GM12878 (cell line): ENCODE measurements around the gene EPAS1. TPM values are rescaled to one million over a fixed set of nuclear protein-coding genes. Genes with fewer than 3 reads are reported as not detected.

Source experiments
- ATAC-seq: fragments of 200-7000 bp; cut with Tn5 transposase; 3 replicates; pipeline ENCODE4 v1.9.1; 2020; ENCODE audit warnings: mild to moderate bottlenecking, moderate library complexity
- BruUV-seq: library from RNA; stranded (reverse); fragments of 400-500 nt; replicated peaks from 2 replicates; lab custom pipeline; 2021; lab: Mats Ljungman, UMichigan
- CTCF ChIA-PET: fragments of 300-600 bp; sonication (Branson Sonifier 250); formaldehyde crosslinking; extraction: SDS; loops from one replicate; lab custom pipeline; 2021; ENCODE audit warnings: inconsistent platforms; lab: Yijun Ruan, JAX
- POLR2A ChIA-PET: fragments of 350-600 bp; formaldehyde crosslinking; extraction: SDS; loops from one replicate; lab custom pipeline; 2021; ENCODE audit warnings: inconsistent platforms; lab: Charles Lee
- RAD21 ChIA-PET: fragments of 300-600 bp; sonication (Branson Sonifier 250); formaldehyde crosslinking; loops from one replicate; lab custom pipeline; 2023; ENCODE audit warnings: antibody characterized with exemption; ENCODE audit not compliant: unreplicated experiment; lab: Charles Lee
- SMC1A ChIA-PET: fragments of 300-600 bp; sonication (Branson Sonifier 250); formaldehyde crosslinking; loops from one replicate; lab custom pipeline; 2023; ENCODE audit not compliant: unreplicated experiment, uncharacterized antibody; lab: Charles Lee
- DNase-seq: peaks from one replicate; pipeline ENCODE4 v3.0.0-alpha.2; 2011; ENCODE audit warnings: low read depth, low spot score
- FAIRE-seq: peaks from 3 replicates; lab custom pipeline; 2011; peaks lifted over from hg19 to GRCh38; lab: Jason Lieb, UNC
- H2AFZ ChIP-seq: 2 replicates; pipeline ENCODE4 v1.6.0; 2011; ENCODE audit warnings: low read depth, low read length, control low read depth; ENCODE audit not compliant: control insufficient read depth
- H3K27ac ChIP-seq: 2 replicates; pipeline ENCODE4 v1.5.1; 2011; ENCODE audit warnings: control low read depth; ENCODE audit not compliant: control insufficient read depth, insufficient read depth
- H3K27me3 ChIP-seq, 2 experiments: replicated peaks in 1 of 2; 2 replicates each; pipeline versions ENCODE4 v1.6.0 to v1.6.1; 2011; ENCODE audit warnings: low read length in 1 of 2; ENCODE audit not compliant: control insufficient read depth in 2 of 2, insufficient read depth in 2 of 2
- H3K36me3 ChIP-seq, 2 experiments: 2 replicates each; pipeline ENCODE4 v1.5.1; 2011; ENCODE audit warnings: low read length in 1 of 2; ENCODE audit not compliant: control insufficient read depth in 2 of 2, insufficient read depth in 2 of 2
- H3K4me1 ChIP-seq: 2 replicates; pipeline ENCODE4 v1.6.1; 2011; ENCODE audit warnings: mild to moderate bottlenecking, low read length, moderate library complexity, mixed read lengths; ENCODE audit not compliant: control insufficient read depth, insufficient read depth
- H3K4me2 ChIP-seq: 2 replicates; pipeline ENCODE4 v1.6.0; 2011; ENCODE audit warnings: control low read depth; ENCODE audit not compliant: control insufficient read depth, insufficient read depth
- H3K4me3 ChIP-seq: fragments of 200-600 bp; sonication (generic); 2 replicates; pipeline ENCODE4 v1.5.1; 2016
- H3K79me2 ChIP-seq: 2 replicates; pipeline ENCODE4 v1.6.0; 2011; ENCODE audit warnings: low read length; ENCODE audit not compliant: control insufficient read depth, insufficient read depth
- H3K9ac ChIP-seq: 2 replicates; pipeline ENCODE4 v1.8.0; 2011; ENCODE audit warnings: low read length, control low read depth, mixed read lengths; ENCODE audit not compliant: control insufficient read depth, insufficient read depth
- H3K9me3 ChIP-seq: replicated peaks from 3 replicates; pipeline ENCODE4 v1.5.1; 2011; ENCODE audit warnings: mild to moderate bottlenecking, low read length; ENCODE audit not compliant: control insufficient read depth, insufficient read depth
- H4K20me1 ChIP-seq: 2 replicates; pipeline ENCODE4 v1.6.0; 2011; ENCODE audit not compliant: control insufficient read depth, insufficient read depth
- E2F8 ChIP-seq: fragments of 450-650 bp; IDR thresholded peaks from 2 replicates; pipeline ENCODE4 v1.6.1; 2018; ENCODE audit warnings: mild to moderate bottlenecking, low read depth, moderate library complexity; ENCODE audit not compliant: partially characterized antibody
- KLF5 ChIP-seq: fragments of 450-650 bp; IDR thresholded peaks from 2 replicates; pipeline ENCODE4 v1.6.1; 2014; ENCODE audit warnings: mild to moderate bottlenecking; ENCODE audit not compliant: partially characterized antibody
- NFXL1 ChIP-seq: fragments of 450-650 bp; IDR thresholded peaks from 2 replicates; pipeline ENCODE4 v1.6.1; 2017; ENCODE audit warnings: antibody characterized with exemption, mild to moderate bottlenecking, borderline replicate concordance
- PAX5 ChIP-seq: IDR thresholded peaks from 2 replicates; pipeline ENCODE4 v1.6.1; 2011; ENCODE audit warnings: low read depth, low read length, borderline replicate concordance
- PKNOX1 ChIP-seq: fragments of 450-650 bp; IDR thresholded peaks from 2 replicates; pipeline ENCODE4 v1.6.1; 2016; ENCODE audit warnings: mild to moderate bottlenecking
- RFX5 ChIP-seq: IDR thresholded peaks from 2 replicates; pipeline ENCODE4 v1.6.1; 2011; ENCODE audit warnings: low read depth, low read length, improper control_type of control experiment
- TAF1 ChIP-seq: IDR thresholded peaks from 2 replicates; pipeline ENCODE4 v1.6.1; 2011; ENCODE audit warnings: mild to moderate bottlenecking, low read depth, low read length, borderline replicate concordance
- ZBTB33 ChIP-seq: fragments of 450-650 bp; IDR thresholded peaks from 2 replicates; pipeline ENCODE4 v1.6.1; 2017; ENCODE audit warnings: mild to moderate bottlenecking
- WGBS: methylation state at CpG from one replicate; pipeline ENCODE4 v1.1.6; 2016; ENCODE audit warnings: low lambda C conversion rate; ENCODE audit not compliant: insufficient replicate concordance, insufficient coverage; ENCODE audit errors: missing lambda C conversion rate; 5-methylcytosine and 5-hydroxymethylcytosine counted together
- in situ Hi-C: fragments of 300-500 bp; cut with MboI; formaldehyde crosslinking; loops from 9 replicates; pipeline ENCODE4 v1.14.3; 2018; ENCODE audit warnings: mixed read lengths
- intact Hi-C: fragments of 100-400 bp; cut with micrococcal nuclease; formaldehyde crosslinking; loops from one replicate; pipeline ENCODE4 v1.14.2; 2022; ENCODE audit not compliant: unreplicated experiment
- polyA plus RNA-seq, 11 experiments: library from polyadenylated mRNA; depleted of rRNA in 4 of 11; unstranded in 6 of 11; stranded (reverse) in 5 of 11; fragments of >200 nt; fragmentation: Nextera tagmentation in 4 of 11; fragmentation: Illumina TruSeq in 1 of 11; extraction: Ambion mirVana in 4 of 11; extraction: Trizol in 1 of 11; gene quantifications; 1 replicate in 1 of 11; 2 replicates in 10 of 11; pipeline versions ENCODE4 v1.2.1 to v1.2.3, GENCODE V29; 2011 to 2016; ENCODE audit warnings: inconsistent platforms in 2 of 11, missing spikeins in 2 of 11, low read depth in 1 of 11
- total RNA-seq, 4 experiments: library from RNA; depleted of rRNA in 3 of 4; stranded (reverse); fragments of >200 nt in 3 of 4; fragmentation: Illumina TruSeq in 1 of 4; extraction: Trizol in 1 of 4; gene quantifications; 2 replicates each; pipeline versions ENCODE4 v1.2.1 to v1.2.3, GENCODE V29; 2013 to 2021

The EPAS1 gene
- total and polyA plus RNA-seq, 10 of the 15 experiments (the other 5 are each of a cell fraction or from before 2014, with no cell fraction given): 0.11 to 22.0 (median 1.3) TPM; not detected in 1

GRCh38 chr2:46420945-46421344 is 123.7 kb downstream of the EPAS1 start:
- POLR2A ChIA-PET: no interaction called here
- in situ Hi-C loops (no loop called here), intact Hi-C loops (no loop called here)
- ATAC-seq (no peak), DNase-seq (no peak), FAIRE-seq (no peak)
- TF ChIP-seq PKNOX1: no peak
- no peak for TF ChIP-seq KLF5
- Histone ChIP-seq H3K27me3 (no peaks in the 10 kb centered on the region), H3K4me3 (no peak overlapping the region), H3K27ac (no peak overlapping the region), H3K4me2 (no peak overlapping the region), H4K20me1 (no peaks in the 10 kb centered on the region), H3K36me3 (no peaks in the 10 kb centered on the region), H3K9me3 (no peaks in the 10 kb centered on the region; the same call in 2 of the 3 replicates), H3K4me1 (no peaks in the 10 kb centered on the region), H3K79me2 (no peaks in the 10 kb centered on the region), H2AFZ (no peak overlapping the region), H3K9ac (no peak overlapping the region)
- RAD21 ChIA-PET: no interaction called here
- CTCF ChIA-PET: no interaction called here
- no TSS peak for BruUV-seq
- SMC1A ChIA-PET: no interaction called here
- 68% methylated on average over 2 of the region's 2 CpGs for WGBS

- H4K20me1 ChIP-seq: no peaks in the 10 kb centered on the region
- H3K4me2 ChIP-seq: no peak overlapping the region
- CTCF ChIA-PET: no interaction called here
- BruUV-seq: no TSS peak
- H3K9me3 ChIP-seq: no peaks in the 10 kb centered on the region; the same call in 2 of the 3 replicates
- no peak overlapping the region for H3K4me3 ChIP-seq
- WGBS: 0% methylated on average over 2 of the region's 2 CpGs
- DNase-seq (no peak), FAIRE-seq (no peak), ATAC-seq (no peak)
- H3K79me2 ChIP-seq: no peaks in the 10 kb centered on the region
- H3K27ac ChIP-seq: no peak overlapping the region
- no peak overlapping the region for H3K9ac ChIP-seq
- POLR2A ChIA-PET: no interaction called here
- SMC1A ChIA-PET: no interaction called here
- no peaks in the 10 kb centered on the region for H3K36me3 ChIP-seq
- RAD21 ChIA-PET: no interaction called here
- H3K27me3 ChIP-seq: no peaks in the 10 kb centered on the region
- intact Hi-C loops (no loop called here), in situ Hi-C loops (no loop called here)
- no peak overlapping the region for H2AFZ ChIP-seq
- H3K4me1 ChIP-seq: no peaks in the 10 kb centered on the region
- TF ChIP-seq RFX5 (no peak), TAF1 (no peak), E2F8 (no peak), ZBTB33 (no peak), PAX5 (no peak), NFXL1 (no peak)
These were observed 124.2 kb downstream of the EPAS1 start for GRCh38 chr2:46421361-46421760.
